Activated naive CD8-positive, alpha-beta T cell (primary cell): ENCODE results near the gene JUND.
A peak's percentile ranks its signal among the peaks of the same experiment; 100 is the strongest.

Source experiments
- H3K27ac Mint-ChIP-seq: one replicate; pipeline ENCODE4 v1.8.0; 2021; ENCODE audit warnings: mixed read lengths
- H3K27me3 Mint-ChIP-seq: one replicate; pipeline ENCODE4 v1.8.0; 2021; ENCODE audit warnings: mixed read lengths
- H3K36me3 Mint-ChIP-seq: one replicate; pipeline ENCODE4 v1.8.0; 2021; ENCODE audit warnings: mixed read lengths
- H3K4me1 Mint-ChIP-seq: one replicate; pipeline ENCODE4 v1.8.0; 2021; ENCODE audit warnings: low read depth, mixed read lengths
- H3K4me3 Mint-ChIP-seq: one replicate; pipeline ENCODE4 v1.8.0; 2021; ENCODE audit warnings: mild to moderate bottlenecking, mixed read lengths
- H3K9me3 Mint-ChIP-seq: one replicate; pipeline ENCODE4 v1.8.0; 2021; ENCODE audit warnings: low read depth, mixed read lengths

Gene JUND

DNA sequence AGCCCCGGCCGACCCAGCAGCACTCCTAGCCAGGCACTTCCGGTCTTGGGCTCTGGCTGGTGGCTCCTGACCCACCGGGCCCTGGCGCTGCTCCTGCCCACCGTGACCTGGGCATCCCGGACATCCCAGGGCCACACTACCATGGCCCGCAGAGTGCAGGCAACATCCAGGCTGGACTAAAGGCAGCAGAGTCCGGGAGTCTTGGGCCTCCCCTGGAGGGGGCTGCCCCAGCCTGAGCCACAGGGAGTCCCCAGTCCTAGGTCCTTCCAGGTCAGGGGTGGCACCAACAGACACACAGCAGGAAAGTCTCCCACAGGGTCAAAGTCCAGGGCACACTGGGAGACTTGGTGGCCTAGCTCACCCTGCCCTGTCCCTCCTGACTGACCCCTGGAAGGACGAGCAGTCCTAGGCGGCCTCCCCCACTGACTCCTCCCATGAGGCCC is 30.7 kb upstream of the JUND start:
- Mint-ChIP-seq H3K27me3 (no peaks in the 10 kb centered on the region), H3K4me1 (peaks cover 16% of the 10 kb centered on the region), H3K27ac (no peak overlapping the region), H3K9me3 (no peaks in the 10 kb centered on the region), H3K4me3 (no peak overlapping the region), H3K36me3 (no peaks in the 10 kb centered on the region)

DNA sequence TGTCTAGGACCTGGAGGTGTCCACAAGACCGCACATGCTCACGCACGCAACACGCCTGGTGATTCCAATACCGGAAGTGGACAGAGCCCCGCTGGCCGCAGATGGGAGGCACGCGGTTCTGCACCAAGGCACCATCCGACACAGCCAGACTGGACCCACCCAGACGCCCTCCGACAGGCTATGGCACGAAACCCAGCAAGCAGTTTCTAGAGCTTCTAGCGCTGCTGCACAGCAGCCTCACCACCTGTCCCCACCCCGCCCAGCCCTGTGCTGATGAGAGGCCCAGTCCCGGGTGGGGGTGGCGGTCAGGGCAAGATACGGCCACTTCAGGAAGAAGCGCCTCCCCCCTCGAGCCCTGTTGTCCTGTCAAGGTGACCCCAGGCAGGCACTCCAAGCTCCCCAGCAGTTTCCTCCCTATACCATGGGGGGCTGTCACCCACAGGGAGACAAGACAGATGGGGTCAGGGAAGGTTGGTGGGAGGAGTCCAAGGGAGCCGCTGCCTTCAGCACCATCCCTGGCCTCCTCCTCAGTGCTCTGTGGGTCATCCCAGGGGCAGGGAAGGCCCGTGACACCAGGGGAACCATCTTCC is 30.2 kb upstream of the JUND start:
- Mint-ChIP-seq H3K27me3 (no peaks in the 10 kb centered on the region), H3K36me3 (peaks cover 2% of the 10 kb centered on the region), H3K4me3 (no peak overlapping the region), H3K4me1 (peaks cover 21% of the 10 kb centered on the region), H3K27ac (no peak overlapping the region), H3K9me3 (no peaks in the 10 kb centered on the region)

DNA sequence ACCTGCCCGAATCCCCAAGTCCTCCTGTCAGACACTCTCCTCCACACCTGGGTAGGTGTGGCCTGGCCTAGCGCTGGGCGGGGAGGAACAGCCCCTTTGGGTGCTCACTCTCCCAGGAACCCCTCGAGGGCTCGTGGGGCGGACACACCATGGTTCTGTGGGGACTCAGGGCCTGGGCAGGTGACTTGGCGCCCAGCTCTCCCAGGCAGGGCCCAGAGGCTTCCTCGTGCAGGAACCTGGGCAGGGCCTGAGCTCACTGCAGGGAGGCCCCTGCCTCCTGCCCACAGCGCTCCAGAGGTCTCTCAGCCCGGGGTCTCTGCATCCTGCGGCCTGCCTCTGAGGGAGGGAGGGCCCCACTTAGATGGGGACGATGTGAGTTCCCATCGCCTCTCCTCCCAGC is 29.5 kb upstream of the JUND start:
- Mint-ChIP-seq H3K4me1 (peaks cover 24% of the 10 kb centered on the region), H3K4me3 (no peak overlapping the region), H3K9me3 (no peaks in the 10 kb centered on the region), H3K36me3 (peaks cover 2% of the 10 kb centered on the region), H3K27me3 (no peaks in the 10 kb centered on the region), H3K27ac (no peak overlapping the region)

DNA sequence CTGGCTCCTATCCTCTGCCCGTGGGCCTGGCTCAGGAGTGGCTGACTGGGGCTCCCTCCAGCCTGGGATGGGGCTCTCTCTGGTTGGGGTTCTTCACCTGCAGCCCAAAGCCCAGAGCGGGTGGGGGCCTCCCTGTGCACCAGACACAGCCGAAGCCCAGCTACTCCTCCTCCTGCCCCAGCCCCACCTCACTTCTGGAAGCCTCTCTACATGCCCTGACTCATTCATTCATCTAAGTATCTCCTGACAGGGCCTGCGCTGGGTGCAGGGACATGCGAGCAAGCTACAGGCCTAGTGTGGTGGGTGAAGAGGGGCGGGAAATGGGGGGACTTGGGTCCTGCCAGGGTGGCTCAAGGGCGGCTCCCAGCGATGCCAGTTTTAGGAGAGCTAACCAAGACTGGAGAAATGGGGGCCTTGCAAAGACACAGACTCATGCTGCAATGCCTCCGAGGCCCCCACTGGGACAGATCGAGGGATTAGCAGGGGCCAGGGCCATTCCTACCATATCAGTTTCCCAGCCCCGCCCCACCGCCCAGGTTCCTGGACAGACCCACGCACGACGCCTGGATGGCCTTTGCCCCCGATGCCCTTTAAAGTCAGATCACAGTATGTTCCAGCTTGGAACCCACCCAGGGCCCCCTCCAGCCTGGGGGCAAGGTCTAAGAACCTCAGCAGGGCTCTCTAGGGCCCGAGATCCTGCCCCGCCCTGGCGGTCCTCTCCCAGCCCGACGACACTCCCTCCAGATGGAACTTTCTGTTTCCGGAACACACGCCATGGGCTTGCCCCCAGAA is 28.9 kb upstream of the JUND start:
- Mint-ChIP-seq H3K27ac (no peak overlapping the region), H3K9me3 (no peaks in the 10 kb centered on the region), H3K36me3 (peaks cover 2% of the 10 kb centered on the region), H3K4me3 (no peak overlapping the region), H3K4me1 (peaks cover 26% of the 10 kb centered on the region), H3K27me3 (no peaks in the 10 kb centered on the region)

DNA sequence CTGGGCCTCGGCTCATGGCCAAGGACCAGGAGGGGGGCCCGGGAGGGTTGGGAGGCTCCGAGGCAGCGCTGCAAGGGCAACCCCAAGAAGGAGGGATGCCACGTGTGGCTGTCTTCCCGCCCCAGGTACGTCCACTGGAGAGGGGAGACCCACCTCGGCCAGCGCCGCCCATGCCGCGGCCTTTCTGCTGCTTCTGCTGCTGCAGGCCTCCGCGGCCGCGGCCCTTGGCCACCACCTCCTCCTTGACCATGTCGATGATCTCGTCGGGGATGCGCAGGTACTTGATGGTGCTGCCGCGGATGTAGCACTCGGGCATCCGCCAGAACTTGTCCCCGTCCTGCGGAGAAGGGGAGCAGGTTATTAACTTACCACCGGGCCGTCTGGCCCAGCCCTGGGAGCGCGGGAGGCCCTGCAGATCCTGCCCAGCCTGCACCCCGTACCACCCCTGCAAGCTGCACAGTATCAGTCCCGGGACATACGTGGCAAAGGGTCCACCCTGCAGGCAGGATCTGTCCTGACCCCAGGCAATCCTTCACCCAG is 28.2 kb upstream of the JUND start:
- Mint-ChIP-seq H3K27ac (no peak overlapping the region), H3K4me3 (no peak overlapping the region), H3K4me1 (peaks cover 33% of the 10 kb centered on the region), H3K27me3 (no peaks in the 10 kb centered on the region), H3K9me3 (no peaks in the 10 kb centered on the region), H3K36me3 (peaks cover 2% of the 10 kb centered on the region)

DNA sequence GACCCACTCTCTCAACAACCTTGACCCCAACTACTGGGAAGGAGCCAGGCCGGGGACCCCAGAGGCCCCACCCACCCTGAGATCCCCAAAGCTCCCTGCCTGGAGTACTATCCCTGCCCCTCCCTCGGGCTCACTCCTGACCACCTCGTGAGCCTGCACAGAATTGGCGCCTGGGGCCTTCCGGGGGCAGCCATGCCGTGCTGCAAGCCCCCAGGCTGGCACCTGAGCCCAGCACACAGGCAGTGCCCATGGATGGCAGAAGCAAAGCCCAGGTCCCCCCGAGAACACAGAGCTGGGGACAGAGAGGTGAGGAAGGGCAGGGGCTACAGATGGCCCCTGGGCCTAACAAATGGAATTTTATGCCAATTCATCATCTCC is 27.5 kb upstream of the JUND start:
- H3K27ac Mint-ChIP-seq, result no peak overlapping the region
- no peak overlapping the region for H3K4me3 Mint-ChIP-seq
- H3K27me3 Mint-ChIP-seq, result no peaks in the 10 kb centered on the region
- no peaks in the 10 kb centered on the region for H3K9me3 Mint-ChIP-seq
- peaks cover 2% of the 10 kb centered on the region for H3K36me3 Mint-ChIP-seq
- peaks cover 37% of the 10 kb centered on the region for H3K4me1 Mint-ChIP-seq

DNA sequence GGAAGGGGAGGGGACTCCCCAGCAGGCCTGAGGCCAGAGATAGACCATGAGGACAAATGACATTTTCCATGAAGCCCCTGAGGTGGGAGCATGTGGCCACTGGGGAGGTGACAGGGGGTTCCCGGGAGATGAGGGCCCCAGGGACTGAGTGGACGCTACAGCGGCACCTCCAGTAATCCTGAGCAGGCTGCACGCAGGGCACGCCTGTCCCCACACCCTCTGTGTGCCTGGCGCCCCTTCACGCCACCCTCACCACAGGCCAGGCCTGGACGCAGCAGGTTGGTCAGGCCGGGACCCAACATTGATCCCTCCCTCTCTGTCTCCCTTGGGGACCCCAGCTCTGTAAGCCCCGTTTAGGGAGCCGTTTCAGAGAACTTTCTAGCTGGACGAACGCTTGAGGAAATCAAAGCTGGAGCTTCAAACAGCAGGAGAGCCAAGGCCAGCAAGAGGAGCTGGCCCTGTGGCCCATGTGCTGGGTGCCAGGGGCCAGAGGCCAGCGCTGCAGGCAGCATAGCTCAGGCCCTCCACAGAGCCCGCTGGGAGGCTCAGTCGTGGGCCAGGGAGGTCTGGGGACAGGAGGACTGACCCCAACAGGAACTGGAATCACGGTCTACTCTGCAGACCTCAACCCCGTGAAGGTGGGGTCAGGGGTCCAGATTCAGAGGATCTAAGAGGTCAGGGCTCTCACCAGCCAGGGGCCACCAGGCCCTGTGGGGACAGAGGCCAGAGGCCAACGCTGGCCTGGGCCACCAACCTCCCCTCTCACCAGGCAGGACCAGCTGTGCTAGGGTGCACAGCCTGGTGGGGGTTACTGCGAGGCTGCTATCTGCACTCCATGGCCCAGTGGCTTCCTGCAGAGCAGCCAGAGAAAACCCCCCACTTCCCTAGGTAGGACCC is 26.9 kb upstream of the JUND start:
- peak overlapping the region; percentile 34 for H3K27ac Mint-ChIP-seq
- no peaks in the 10 kb centered on the region for H3K27me3 Mint-ChIP-seq
- H3K9me3 Mint-ChIP-seq, result no peaks in the 10 kb centered on the region
- H3K4me1 Mint-ChIP-seq, result peaks cover 43% of the 10 kb centered on the region
- H3K4me3 Mint-ChIP-seq, result no peak overlapping the region
- H3K36me3 Mint-ChIP-seq, result peaks cover 2% of the 10 kb centered on the region

DNA sequence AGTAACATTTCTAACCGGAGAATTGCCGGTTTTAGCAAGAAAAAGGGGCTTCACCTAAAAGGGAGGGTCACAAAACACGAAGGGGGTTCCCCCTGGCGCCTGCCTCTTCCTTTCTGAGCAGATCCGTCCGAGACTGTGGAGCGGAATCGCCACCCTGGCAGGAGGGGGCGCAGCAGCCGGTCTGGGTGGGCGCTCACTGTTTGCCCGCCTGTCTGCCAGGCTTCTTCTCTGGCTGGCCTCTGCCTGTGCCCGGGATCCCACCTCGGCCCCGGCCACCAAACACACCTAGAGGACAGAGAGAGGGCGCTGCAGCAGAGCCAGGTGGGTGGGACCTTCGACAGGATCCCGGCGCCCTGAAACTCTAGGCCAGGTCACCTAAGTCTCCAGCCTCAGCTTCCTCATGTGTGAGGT is 25.9 kb upstream of the JUND start:
- peak overlapping the region; percentile 82 for H3K4me3 Mint-ChIP-seq
- H3K36me3 Mint-ChIP-seq, result peaks cover 2% of the 10 kb centered on the region
- no peaks in the 10 kb centered on the region for H3K27me3 Mint-ChIP-seq
- H3K27ac Mint-ChIP-seq, result peak overlapping the region; percentile 97
- H3K9me3 Mint-ChIP-seq, result no peaks in the 10 kb centered on the region
- H3K4me1 Mint-ChIP-seq, result peaks cover 44% of the 10 kb centered on the region

DNA sequence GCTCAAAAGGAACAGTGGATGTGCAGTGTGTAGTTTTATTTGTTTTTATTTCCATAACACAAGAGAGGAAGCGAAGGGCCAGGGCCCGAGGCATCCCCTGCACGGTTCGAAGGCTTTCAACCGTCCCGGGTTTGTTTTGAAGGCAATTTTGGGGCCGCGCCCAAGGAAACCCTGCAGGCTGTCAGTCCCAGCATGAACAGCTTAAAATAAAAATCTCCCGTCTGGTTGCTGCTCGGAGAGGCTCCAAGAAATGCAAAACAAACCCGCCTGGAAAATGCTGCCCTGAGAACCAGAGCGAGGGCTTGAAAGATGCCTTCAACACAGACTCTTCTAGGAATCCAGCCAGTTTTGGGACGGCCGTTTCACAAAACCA is 25.5 kb upstream of the JUND start:
- peaks cover 2% of the 10 kb centered on the region for H3K36me3 Mint-ChIP-seq
- no peaks in the 10 kb centered on the region for H3K27me3 Mint-ChIP-seq
- H3K4me3 Mint-ChIP-seq, result peak overlapping the region; percentile 82
- no peaks in the 10 kb centered on the region for H3K9me3 Mint-ChIP-seq
- peak overlapping the region; percentile 97 for H3K27ac Mint-ChIP-seq
- peaks cover 46% of the 10 kb centered on the region for H3K4me1 Mint-ChIP-seq

DNA sequence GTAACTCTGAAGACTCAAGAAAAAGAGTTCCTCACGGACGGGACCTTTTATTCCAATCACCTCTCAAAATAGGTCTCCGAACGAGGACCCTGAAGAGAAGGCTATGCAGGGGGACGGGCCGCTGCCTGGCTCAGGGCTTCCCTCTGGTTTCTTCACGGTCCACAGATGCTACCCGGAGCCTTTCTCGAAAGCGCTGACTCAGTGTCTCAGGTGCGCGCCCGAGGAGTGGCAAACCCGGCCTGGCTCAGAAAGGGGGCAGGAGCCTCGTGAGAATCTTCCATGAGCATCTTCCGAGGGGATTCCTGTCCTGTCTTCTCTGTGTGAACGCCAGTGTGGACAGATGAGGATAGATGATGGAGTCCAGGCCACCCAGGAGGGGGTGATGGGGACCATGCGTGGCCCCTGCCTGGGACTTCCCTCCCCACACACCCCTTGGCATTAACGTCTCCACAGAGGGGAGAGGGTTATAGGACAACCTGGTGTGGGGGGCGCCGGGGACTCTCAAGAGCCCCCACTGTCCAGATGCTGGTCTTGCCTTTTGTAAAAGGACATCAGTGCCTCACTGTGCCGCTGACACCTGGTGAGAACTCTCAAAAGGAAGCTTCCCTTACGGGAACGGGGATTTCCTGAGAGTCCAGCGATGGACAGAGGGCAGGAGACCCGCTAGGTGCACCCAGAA is 24.9 kb upstream of the JUND start:
- H3K4me3 Mint-ChIP-seq, result peak overlapping the region; percentile 93
- H3K27me3 Mint-ChIP-seq, result no peaks in the 10 kb centered on the region
- H3K27ac Mint-ChIP-seq, result peak overlapping the region; percentile 97
- no peaks in the 10 kb centered on the region for H3K9me3 Mint-ChIP-seq
- peaks cover 2% of the 10 kb centered on the region for H3K36me3 Mint-ChIP-seq
- H3K4me1 Mint-ChIP-seq, result peaks cover 49% of the 10 kb centered on the region

DNA sequence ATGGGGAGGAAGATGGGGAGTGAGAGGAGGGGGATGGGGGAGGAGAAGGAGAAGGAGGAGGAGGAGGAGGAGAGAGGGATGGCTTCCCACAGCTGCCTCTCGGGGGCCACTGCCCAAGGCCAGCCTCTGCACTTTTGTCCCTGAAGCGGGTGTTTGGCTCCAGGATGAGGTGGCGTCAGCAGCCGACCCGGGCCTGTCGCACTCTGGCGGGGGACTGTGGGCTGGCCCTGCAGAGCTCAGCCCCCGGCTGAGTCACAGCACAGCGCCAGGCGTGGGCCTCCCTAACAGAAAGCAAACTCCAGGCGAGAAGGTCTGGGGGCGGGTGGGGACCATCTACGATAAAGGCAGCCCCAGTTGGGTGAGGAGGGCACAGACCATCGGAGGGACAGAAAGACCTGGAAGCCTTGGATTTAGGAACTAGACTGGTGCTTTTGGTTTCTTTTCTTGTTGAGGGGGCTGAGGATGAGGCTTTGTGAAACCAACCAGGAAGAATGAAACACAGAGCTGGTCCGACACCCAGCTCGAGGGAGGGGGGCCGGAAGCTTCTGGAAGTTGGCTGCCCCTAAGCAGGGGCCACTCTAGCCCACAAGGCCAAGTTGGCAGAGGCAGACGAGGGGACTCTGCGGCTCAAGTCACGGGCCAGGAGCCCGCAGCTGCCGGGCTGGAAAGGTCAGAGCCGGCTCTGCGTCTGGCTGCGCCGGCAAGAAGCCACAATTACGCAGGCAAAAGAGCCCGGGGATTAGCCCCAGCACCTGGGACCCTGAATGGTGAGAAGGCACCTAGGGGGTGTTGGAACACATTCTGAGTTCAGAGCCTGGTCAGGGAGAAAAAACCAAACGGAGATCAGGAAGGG is 23.3 kb upstream of the JUND start:
- peaks cover 2% of the 10 kb centered on the region for H3K36me3 Mint-ChIP-seq
- H3K4me3 Mint-ChIP-seq, result peak overlapping the region; percentile 93
- H3K27me3 Mint-ChIP-seq, result no peaks in the 10 kb centered on the region
- no peaks in the 10 kb centered on the region for H3K9me3 Mint-ChIP-seq
- H3K27ac Mint-ChIP-seq, result peak overlapping the region; percentile 97
- H3K4me1 Mint-ChIP-seq, result peaks cover 47% of the 10 kb centered on the region

DNA sequence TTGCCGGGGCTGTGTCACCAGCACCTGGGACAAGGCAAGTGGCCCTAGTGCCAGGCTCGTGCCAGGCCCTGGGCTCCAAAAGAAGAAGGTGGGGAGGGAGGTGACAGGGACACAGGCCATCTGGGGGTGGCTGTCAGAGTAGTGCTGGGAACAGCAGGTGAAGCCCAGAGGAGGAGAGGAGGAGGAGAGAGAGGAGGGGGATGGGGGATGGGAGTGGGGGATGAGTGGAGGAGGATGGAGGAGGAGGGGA is 22.7 kb upstream of the JUND start:
- peaks cover 2% of the 10 kb centered on the region for H3K36me3 Mint-ChIP-seq
- peaks cover 48% of the 10 kb centered on the region for H3K4me1 Mint-ChIP-seq
- H3K4me3 Mint-ChIP-seq, result peak overlapping the region; percentile 93
- no peaks in the 10 kb centered on the region for H3K9me3 Mint-ChIP-seq
- H3K27ac Mint-ChIP-seq, result peak overlapping the region; percentile 97
- no peaks in the 10 kb centered on the region for H3K27me3 Mint-ChIP-seq

DNA sequence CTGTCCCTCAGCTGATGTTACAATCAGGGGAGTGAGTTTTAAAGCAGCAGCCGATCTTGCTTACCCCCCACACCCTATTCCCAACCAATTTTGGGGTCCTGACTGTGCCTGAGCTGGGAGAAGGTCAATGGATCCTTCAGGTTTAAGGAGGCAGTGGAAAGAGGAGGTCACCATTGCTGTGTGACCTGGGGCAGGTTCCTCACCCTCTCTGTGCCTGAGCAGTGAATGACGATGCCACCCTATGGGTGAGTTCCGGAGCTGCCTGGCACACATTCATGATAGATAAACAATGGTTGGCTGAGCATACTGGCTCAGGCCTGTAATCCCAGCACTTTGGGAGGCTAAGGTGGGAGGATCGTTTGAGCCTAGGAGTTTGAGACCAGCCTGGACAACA is 20.3 kb upstream of the JUND start:
- Mint-ChIP-seq H3K9me3 (no peaks in the 10 kb centered on the region), H3K36me3 (no peaks in the 10 kb centered on the region), H3K27me3 (no peaks in the 10 kb centered on the region), H3K27ac (peak overlapping the region; percentile 85), H3K4me3 (peak overlapping the region; percentile 61), H3K4me1 (peaks cover 48% of the 10 kb centered on the region)
